HCT116 (cell line): Measurements from ENCODE around the gene MRS2. TPM values are rescaled to one million over a fixed set of nuclear protein-coding genes. Genes with fewer than 3 reads are reported as not detected.

Experiments used
- ATAC-seq: fragments of 200-7000 bp; cut with Tn5 transposase; 2 replicates; pipeline ENCODE4 v1.9.1; 2020; ENCODE audit warnings: mild to moderate bottlenecking, moderate library complexity
- BruUV-seq: library from RNA; stranded (reverse); fragments of 400-500 nt; replicated peaks from 2 replicates; lab custom pipeline; 2021; lab: Mats Ljungman, UMichigan
- CTCF ChIA-PET: fragments of 300-600 bp; sonication (Branson Sonifier 250); formaldehyde crosslinking; loops from one replicate; lab custom pipeline; 2021; ENCODE audit warnings: antibody characterized with exemption; lab: Charles Lee
- POLR2A ChIA-PET: fragments of 300-600, 350-600 bp; sonication (Branson Sonifier 250); formaldehyde crosslinking; loops from one replicate; lab custom pipeline; 2021; ENCODE audit warnings: antibody characterized with exemption; lab: Charles Lee
- RAD21 ChIA-PET, 2 experiments: fragments of 300-600 bp; sonication (Branson Sonifier 250); formaldehyde crosslinking; loops; one replicate each; lab custom pipeline; 2023; ENCODE audit warnings: low total read pairs in 2 of 2; ENCODE audit not compliant: uncharacterized antibody in 2 of 2, unreplicated experiment in 2 of 2, low non-redundant PET in 1 of 2; lab: Charles Lee
- DNase-seq: peaks from one replicate; pipeline ENCODE4 v3.0.0-alpha.2; 2010; ENCODE audit warnings: low read depth, low spot score
- H2AFZ ChIP-seq: fragments of 200-600 bp; shearing (Covaris generic), sonication (generic); 2 replicates; pipeline ENCODE4 v1.6.1; 2017; ENCODE audit warnings: low read depth, mixed run types, mixed read lengths, antibody characterized with exemption, low read length; ENCODE audit not compliant: poor library complexity, severe bottlenecking
- H3K27ac ChIP-seq: 2 replicates; pipeline ENCODE4 v1.5.1; 2012; ENCODE audit warnings: low read depth, low read length
- H3K27me3 ChIP-seq: fragments of 200-600 bp; sonication (generic); 2 replicates; pipeline ENCODE4 v1.6.1; 2016; ENCODE audit warnings: mixed run types, low read length, mixed read lengths; ENCODE audit not compliant: insufficient read depth
- H3K36me3 ChIP-seq, 2 experiments: fragments of 200-500 bp in 1 of 2; fragments of 200-600 bp in 1 of 2; sonication (Bioruptor generic) in 1 of 2; sonication (generic) in 1 of 2; 2 replicates each; pipeline versions ENCODE4 v1.5.1 to v1.6.1; 2014 to 2016; ENCODE audit warnings: low read length in 2 of 2, inconsistent platforms in 1 of 2, mixed read lengths in 1 of 2, mixed run types in 1 of 2; ENCODE audit not compliant: insufficient read depth in 2 of 2, control insufficient read depth in 1 of 2
- H3K4me1 ChIP-seq, 2 experiments: fragments of 200-600 bp in 1 of 2; sonication (generic) in 1 of 2; 2 replicates each; pipeline versions ENCODE4 v1.5.1 to v1.6.1; 2012 to 2017; ENCODE audit warnings: low read length in 2 of 2, inconsistent platforms in 1 of 2, mild to moderate bottlenecking in 1 of 2, mixed read lengths in 1 of 2, mixed run types in 1 of 2, moderate library complexity in 1 of 2; ENCODE audit not compliant: insufficient read depth in 2 of 2, control insufficient read depth in 1 of 2
- H3K4me2 ChIP-seq: fragments of 200-600 bp; sonication (generic); 2 replicates; pipeline ENCODE4 v1.6.1; 2017; ENCODE audit warnings: mixed run types, low read length, mixed read lengths
- H3K4me3 ChIP-seq, 2 experiments: fragments of 200-600 bp in 1 of 2; sonication (generic) in 1 of 2; replicated peaks in 1 of 2; 2 replicates each; pipeline ENCODE4 v1.5.1; 2011 to 2016; ENCODE audit warnings: low read length in 2 of 2, control low read depth in 1 of 2, low read depth in 1 of 2, mild to moderate bottlenecking in 1 of 2, mixed read lengths in 1 of 2, mixed run types in 1 of 2
- H3K79me2 ChIP-seq: fragments of 200-600 bp; sonication (generic); 2 replicates; pipeline ENCODE4 v1.6.1; 2017; ENCODE audit warnings: mild to moderate bottlenecking, mixed run types, low read length, moderate library complexity, mixed read lengths; ENCODE audit not compliant: insufficient read depth
- H3K9ac ChIP-seq: fragments of 200-600 bp; sonication (generic); 2 replicates; pipeline ENCODE4 v1.6.1; 2016; ENCODE audit warnings: low read length, mixed read lengths
- H3K9me2 ChIP-seq: fragments of 200-600 bp; sonication (generic), shearing (Covaris generic); 2 replicates; pipeline ENCODE4 v1.6.1; 2017; ENCODE audit warnings: mixed run types, mild to moderate bottlenecking, moderate library complexity; ENCODE audit not compliant: insufficient read depth
- H3K9me3 ChIP-seq, 2 experiments: fragments of 200-500 bp in 1 of 2; fragments of 200-600 bp in 1 of 2; sonication (Bioruptor generic) in 1 of 2; sonication (generic) in 1 of 2; 2 replicates each; pipeline ENCODE4 v1.6.1; 2014 to 2017; ENCODE audit warnings: low read length in 2 of 2, mixed read lengths in 2 of 2, inconsistent platforms in 1 of 2, low read depth in 1 of 2, mild to moderate bottlenecking in 1 of 2, mixed run types in 1 of 2, moderate library complexity in 1 of 2; ENCODE audit not compliant: control insufficient read depth in 1 of 2, insufficient read depth in 1 of 2
- H4K20me1 ChIP-seq: fragments of 200-600 bp; sonication (generic), shearing (Covaris generic); 2 replicates; pipeline ENCODE4 v1.6.1; 2017; ENCODE audit warnings: mixed run types, mild to moderate bottlenecking, moderate library complexity; ENCODE audit not compliant: insufficient read depth
- EGR1 ChIP-seq: IDR thresholded peaks from 2 replicates; pipeline ENCODE4 v1.6.1; 2012; ENCODE audit warnings: low read depth
- ELF1 ChIP-seq: IDR thresholded peaks from 2 replicates; pipeline ENCODE4 v1.6.1; 2012; ENCODE audit warnings: low read depth, borderline replicate concordance
- FOSL1 ChIP-seq: IDR thresholded peaks from 2 replicates; pipeline ENCODE4 v1.6.1; 2012; ENCODE audit warnings: low read depth
- JUND ChIP-seq: IDR thresholded peaks from 2 replicates; pipeline ENCODE4 v1.6.1; 2012
- POLR2A ChIP-seq: IDR thresholded peaks from 2 replicates; pipeline ENCODE4 v1.7.0; 2011; ENCODE audit warnings: borderline replicate concordance; ENCODE audit not compliant: insufficient read depth, insufficient read length; ENCODE audit errors: extremely low read depth
- POLR2AphosphoS5 ChIP-seq: IDR thresholded peaks from 2 replicates; pipeline ENCODE4 v1.6.1; 2011; ENCODE audit warnings: mild to moderate bottlenecking, low read depth, low read length, moderate library complexity
- RAD21 ChIP-seq: IDR thresholded peaks from 2 replicates; pipeline ENCODE4 v1.6.1; 2012; ENCODE audit warnings: low read depth, mild to moderate bottlenecking
- SIN3A ChIP-seq: IDR thresholded peaks from 2 replicates; pipeline ENCODE4 v1.6.1; 2012; ENCODE audit warnings: low read depth
- SP1 ChIP-seq: IDR thresholded peaks from 2 replicates; pipeline ENCODE4 v1.6.1; 2012; ENCODE audit warnings: low read depth
- ZFX ChIP-seq: fragments of 450-650 bp; IDR thresholded peaks from 2 replicates; pipeline ENCODE4 v1.6.1; 2017
- ZNF274 ChIP-seq: fragments of 200-500 bp; sonication (Bioruptor generic); IDR thresholded peaks from 2 replicates; pipeline ENCODE4 v1.6.1; 2014; ENCODE audit warnings: mild to moderate bottlenecking, low read depth, low read length, inconsistent platforms
- intact Hi-C: fragments of 100-400 bp; cut with micrococcal nuclease; formaldehyde crosslinking; loops from 2 replicates; pipeline ENCODE4 v1.10.0; 2022
- total RNA-seq: library from RNA; stranded (reverse); gene quantifications from one replicate; pipeline ENCODE4 v1.2.1, GENCODE V29; 2021; ENCODE audit not compliant: unreplicated experiment
- TF ChIP-seq, protein P1 (sequence below): IDR thresholded peaks from 2 replicates; pipeline ENCODE4 v1.6.1; 2011; ENCODE audit warnings: mild to moderate bottlenecking, low read length, moderate library complexity; ENCODE audit not compliant: insufficient replicate concordance; ENCODE audit errors: extremely low read depth
- TF ChIP-seq, protein P2 (sequence below): IDR thresholded peaks from 2 replicates; pipeline ENCODE4 v1.6.1; 2012
- TF ChIP-seq, protein P3 (sequence below), 3 experiments: fragments of 200-600 bp in 1 of 3; sonication (generic) in 1 of 3; IDR thresholded peaks in 2 of 3; conservative IDR thresholded peaks in 1 of 3; 2 replicates each; pipeline ENCODE4 v1.5.1; 2012 to 2017; ENCODE audit warnings: low read depth in 2 of 3, low read length in 2 of 3, antibody characterized with exemption in 1 of 3, borderline replicate concordance in 1 of 3, control low read depth in 1 of 3, mild to moderate bottlenecking in 1 of 3, mixed read lengths in 1 of 3, mixed run types in 1 of 3, moderate library complexity in 1 of 3; ENCODE audit not compliant: insufficient read depth in 1 of 3

MRS2 gene
- total RNA-seq, 1 experiment from 2014 or later: 39.9 TPM

- TF ChIP-seq, protein P1, sequence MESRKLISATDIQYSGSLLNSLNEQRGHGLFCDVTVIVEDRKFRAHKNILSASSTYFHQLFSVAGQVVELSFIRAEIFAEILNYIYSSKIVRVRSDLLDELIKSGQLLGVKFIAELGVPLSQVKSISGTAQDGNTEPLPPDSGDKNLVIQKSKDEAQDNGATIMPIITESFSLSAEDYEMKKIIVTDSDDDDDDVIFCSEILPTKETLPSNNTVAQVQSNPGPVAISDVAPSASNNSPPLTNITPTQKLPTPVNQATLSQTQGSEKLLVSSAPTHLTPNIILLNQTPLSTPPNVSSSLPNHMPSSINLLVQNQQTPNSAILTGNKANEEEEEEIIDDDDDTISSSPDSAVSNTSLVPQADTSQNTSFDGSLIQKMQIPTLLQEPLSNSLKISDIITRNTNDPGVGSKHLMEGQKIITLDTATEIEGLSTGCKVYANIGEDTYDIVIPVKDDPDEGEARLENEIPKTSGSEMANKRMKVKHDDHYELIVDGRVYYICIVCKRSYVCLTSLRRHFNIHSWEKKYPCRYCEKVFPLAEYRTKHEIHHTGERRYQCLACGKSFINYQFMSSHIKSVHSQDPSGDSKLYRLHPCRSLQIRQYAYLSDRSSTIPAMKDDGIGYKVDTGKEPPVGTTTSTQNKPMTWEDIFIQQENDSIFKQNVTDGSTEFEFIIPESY: no peak
- no peak for TF ChIP-seq FOSL1
- no peak for TF ChIP-seq ZFX
- no peak for TF ChIP-seq SP1
Measured at GRCh38 chr6:24356310-24356973, 46.3 kb upstream of the MRS2 start (continued).

GRCh38 chr6:24357336-24358218 lies 45.2 kb upstream of the MRS2 start, which contains the start of gene DCDC2:
Gene DCDC2 (minus strand): TSS chr6:24358059. CDS start chr6:24357750, 309 bp downstream.
- Histone ChIP-seq H3K9me2 (no peaks in the 10 kb centered on the region), H3K4me1 (peaks cover 3 to 12% of the 10 kb centered on the region in 2 experiments; a peak in 3 of 4 replicates), H3K9me3 (no peaks in the 10 kb centered on the region), H3K4me3 (no peak within 1 kb of the TSS), H3K4me2 (no peak within 1 kb of the TSS), H3K36me3 (no peaks in the 10 kb centered on the region), H3K9ac (no peak within 1 kb of the TSS), H3K27ac (no peak within 1 kb of the TSS), H4K20me1 (no peaks in the 10 kb centered on the region), H3K79me2 (no peaks in the 10 kb centered on the region), H2AFZ (no peak within 1 kb of the TSS), H3K27me3 (no peaks in the 10 kb centered on the region)
- ChIA-PET POLR2A (no interaction called here), RAD21 (no interaction called here), CTCF (no interaction called here)
- no peak for DNase-seq
- BruUV-seq: no TSS peak
- ATAC-seq: no peak
- intact Hi-C loops: no loop called here
- TF ChIP-seq ZNF274: no peak
- TF ChIP-seq, protein P2, sequence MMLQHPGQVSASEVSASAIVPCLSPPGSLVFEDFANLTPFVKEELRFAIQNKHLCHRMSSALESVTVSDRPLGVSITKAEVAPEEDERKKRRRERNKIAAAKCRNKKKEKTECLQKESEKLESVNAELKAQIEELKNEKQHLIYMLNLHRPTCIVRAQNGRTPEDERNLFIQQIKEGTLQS: no peak
- TF ChIP-seq, protein P1: no peak
- no peak for TF ChIP-seq FOSL1
- no peak for TF ChIP-seq ZFX
- TF ChIP-seq POLR2A: no peak
- no peak for TF ChIP-seq JUND
- TF ChIP-seq EGR1: no peak
- TF ChIP-seq RAD21: no peak
- TF ChIP-seq SIN3A: no peak
- no peak for TF ChIP-seq POLR2AphosphoS5
- TF ChIP-seq, protein P3, sequence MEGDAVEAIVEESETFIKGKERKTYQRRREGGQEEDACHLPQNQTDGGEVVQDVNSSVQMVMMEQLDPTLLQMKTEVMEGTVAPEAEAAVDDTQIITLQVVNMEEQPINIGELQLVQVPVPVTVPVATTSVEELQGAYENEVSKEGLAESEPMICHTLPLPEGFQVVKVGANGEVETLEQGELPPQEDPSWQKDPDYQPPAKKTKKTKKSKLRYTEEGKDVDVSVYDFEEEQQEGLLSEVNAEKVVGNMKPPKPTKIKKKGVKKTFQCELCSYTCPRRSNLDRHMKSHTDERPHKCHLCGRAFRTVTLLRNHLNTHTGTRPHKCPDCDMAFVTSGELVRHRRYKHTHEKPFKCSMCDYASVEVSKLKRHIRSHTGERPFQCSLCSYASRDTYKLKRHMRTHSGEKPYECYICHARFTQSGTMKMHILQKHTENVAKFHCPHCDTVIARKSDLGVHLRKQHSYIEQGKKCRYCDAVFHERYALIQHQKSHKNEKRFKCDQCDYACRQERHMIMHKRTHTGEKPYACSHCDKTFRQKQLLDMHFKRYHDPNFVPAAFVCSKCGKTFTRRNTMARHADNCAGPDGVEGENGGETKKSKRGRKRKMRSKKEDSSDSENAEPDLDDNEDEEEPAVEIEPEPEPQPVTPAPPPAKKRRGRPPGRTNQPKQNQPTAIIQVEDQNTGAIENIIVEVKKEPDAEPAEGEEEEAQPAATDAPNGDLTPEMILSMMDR (IDR thresholded peaks at IDR 0.05 in 2 of 3, conservative IDR thresholded peaks at IDR 0.05 in 1 of 3; ENCODE audit: borderline replicate concordance in 1 of 3, insufficient read depth in 1 of 3, low read depth in 2 of 3, low read length in 2 of 3): no peak
- no peak for TF ChIP-seq ELF1
